A549 (cell line): ENCODE data around the gene PKM.

Experiments
- CEBPB ChIP-seq, 2 experiments: fragments of >200 bp in 1 of 2; sonication (Bioruptor Twin) in 1 of 2; formaldehyde crosslinking in 1 of 2; IDR thresholded peaks; 2 replicates each; pipeline ENCODE4 v1.6.1; 2012 to 2016
- CHD2 ChIP-seq: fragments of 150-350 bp; IDR thresholded peaks from 2 replicates; pipeline ENCODE4 v1.6.1; 2014; ENCODE audit warnings: low read length; ENCODE audit not compliant: partially characterized antibody
- CTCF ChIP-seq: fragments of >200 bp; sonication (Bioruptor Twin); formaldehyde crosslinking; IDR thresholded peaks from 3 replicates; pipeline ENCODE4 v1.5.1; 2016
- EP300 ChIP-seq, 2 experiments: fragments of >200 bp; sonication (Bioruptor Twin); formaldehyde crosslinking; IDR thresholded peaks; 2 replicates in 1 of 2; 3 replicates in 1 of 2; pipeline ENCODE4 v1.6.1; 2016 to 2017
- MAFK ChIP-seq: fragments of 450-650 bp; IDR thresholded peaks from 2 replicates; pipeline ENCODE4 v1.6.1; 2014; ENCODE audit not compliant: partially characterized antibody
- NR3C1 ChIP-seq: fragments of >200 bp; sonication (Bioruptor Twin); formaldehyde crosslinking; IDR thresholded peaks from 3 replicates; pipeline ENCODE4 v1.6.1; 2017
- PHF8 ChIP-seq: fragments of 200-600 bp; sonication (generic); IDR thresholded peaks from 2 replicates; pipeline ENCODE4 v1.6.1; 2016; ENCODE audit warnings: low read depth, mild to moderate bottlenecking, antibody characterized with exemption, moderate library complexity, borderline replicate concordance
- POLR2A ChIP-seq: IDR thresholded peaks from 2 replicates; pipeline ENCODE4 v1.6.1; 2012; ENCODE audit warnings: mild to moderate bottlenecking, low read length
- SMC3 ChIP-seq: fragments of >200 bp; sonication (Bioruptor Twin); formaldehyde crosslinking; IDR thresholded peaks from 3 replicates; pipeline ENCODE4 v1.6.1; 2018; ENCODE audit warnings: inconsistent platforms

GRCh38 chr15:72271221-72271620, 40.2 kb upstream of the PKM start:
- TF ChIP-seq PHF8 (no peak), CTCF (no peak), NR3C1 (no peak), EP300 (IDR thresholded peaks at IDR 0.05) (no peak), CEBPB (IDR thresholded peaks at IDR 0.05) (no peak), MAFK (no peak), POLR2A (no peak), CHD2 (no peak), SMC3 (no peak)
